ENCODE results near the gene LZIC. TPM values are rescaled to one million over a fixed set of nuclear protein-coding genes. Genes with fewer than 3 reads are reported as not detected.
A peak's percentile ranks its signal among the peaks of the same experiment; 100 is the strongest.

LZIC gene
- total and polyA plus RNA-seq, 2 of the 13 experiments (the other 11 are each of a cell fraction or from before 2014, with no cell fraction given): 25.2 to 71.8 TPM

DNA sequence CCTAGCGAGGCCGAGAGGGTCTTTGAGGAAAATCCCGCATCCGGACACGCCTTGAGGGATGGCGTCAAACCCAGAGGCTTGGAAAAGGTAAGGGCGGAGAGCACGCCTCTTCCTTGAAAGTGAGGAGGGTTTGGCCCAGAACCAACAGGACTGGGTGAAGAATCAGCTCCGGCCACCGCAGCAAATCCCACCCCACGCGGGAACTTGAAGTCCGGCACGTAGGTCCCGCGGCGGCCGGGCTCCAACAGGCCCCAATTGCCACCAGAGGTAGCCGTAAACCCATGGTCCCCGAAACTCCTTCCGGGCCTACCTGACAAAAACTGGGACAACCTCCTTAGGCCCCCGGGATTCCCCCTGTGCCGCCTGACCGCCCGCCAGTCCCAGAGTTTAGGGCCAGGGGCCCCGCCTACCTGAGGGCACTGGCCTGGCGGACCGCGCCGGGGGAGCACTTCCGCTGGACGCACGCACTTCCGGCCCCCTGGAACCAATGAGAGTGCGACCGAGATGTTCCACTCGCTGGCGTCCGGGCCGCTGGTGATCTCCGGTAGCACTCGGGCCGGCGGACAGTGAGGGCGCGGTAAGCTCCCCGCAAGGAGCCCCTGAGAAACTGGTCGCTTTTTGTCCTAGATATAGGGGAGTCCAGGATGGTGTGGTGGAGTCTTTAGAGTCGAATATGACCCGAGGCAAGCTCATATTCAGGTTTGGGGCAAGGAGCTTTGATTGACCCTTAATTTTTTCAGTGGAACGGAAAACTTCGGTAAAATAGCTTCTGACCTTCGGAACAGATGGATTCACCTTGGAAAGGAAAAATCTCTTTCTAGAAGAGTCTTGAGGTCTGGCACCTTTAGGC is at the start of gene LZIC, which contains the start of gene NMNAT1 (continued):
- TF ChIP-seq, protein P1, sequence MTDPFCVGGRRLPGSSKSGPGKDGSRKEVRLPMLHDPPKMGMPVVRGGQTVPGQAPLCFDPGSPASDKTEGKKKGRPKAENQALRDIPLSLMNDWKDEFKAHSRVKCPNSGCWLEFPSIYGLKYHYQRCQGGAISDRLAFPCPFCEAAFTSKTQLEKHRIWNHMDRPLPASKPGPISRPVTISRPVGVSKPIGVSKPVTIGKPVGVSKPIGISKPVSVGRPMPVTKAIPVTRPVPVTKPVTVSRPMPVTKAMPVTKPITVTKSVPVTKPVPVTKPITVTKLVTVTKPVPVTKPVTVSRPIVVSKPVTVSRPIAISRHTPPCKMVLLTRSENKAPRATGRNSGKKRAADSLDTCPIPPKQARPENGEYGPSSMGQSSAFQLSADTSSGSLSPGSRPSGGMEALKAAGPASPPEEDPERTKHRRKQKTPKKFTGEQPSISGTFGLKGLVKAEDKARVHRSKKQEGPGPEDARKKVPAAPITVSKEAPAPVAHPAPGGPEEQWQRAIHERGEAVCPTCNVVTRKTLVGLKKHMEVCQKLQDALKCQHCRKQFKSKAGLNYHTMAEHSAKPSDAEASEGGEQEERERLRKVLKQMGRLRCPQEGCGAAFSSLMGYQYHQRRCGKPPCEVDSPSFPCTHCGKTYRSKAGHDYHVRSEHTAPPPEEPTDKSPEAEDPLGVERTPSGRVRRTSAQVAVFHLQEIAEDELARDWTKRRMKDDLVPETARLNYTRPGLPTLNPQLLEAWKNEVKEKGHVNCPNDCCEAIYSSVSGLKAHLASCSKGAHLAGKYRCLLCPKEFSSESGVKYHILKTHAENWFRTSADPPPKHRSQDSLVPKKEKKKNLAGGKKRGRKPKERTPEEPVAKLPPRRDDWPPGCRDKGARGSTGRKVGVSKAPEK (CRISPR knock-in tag; IDR thresholded peaks at IDR 0.05; ENCODE audit: borderline replicate concordance): peak; percentile 41; the same call in 1 of the 2 replicates
- TF ChIP-seq ZBTB38 (CRISPR knock-in tag; IDR thresholded peaks at IDR 0.05): peak; percentile 90
- TF ChIP-seq HIC2 (CRISPR knock-in tag; IDR thresholded peaks at IDR 0.05; ENCODE audit: low read depth): no peak
- peak; percentile 56; the same call in 1 of the 2 replicates for TF ChIP-seq ZFP90 (CRISPR knock-in tag; IDR thresholded peaks at IDR 0.05; ENCODE audit: borderline replicate concordance)
- TF ChIP-seq NR2F6 (IDR thresholded peaks at IDR 0.05): no peak
- peak; percentile 66; the same call in 1 of the 2 replicates for TF ChIP-seq NR2F6 (CRISPR knock-in tag; IDR thresholded peaks at IDR 0.05)
- no peak for TF ChIP-seq TEAD2 (CRISPR knock-in tag; IDR thresholded peaks at IDR 0.05)
- no peak for TF ChIP-seq ATAD3A (CRISPR knock-in tag; IDR thresholded peaks at IDR 0.05)
- TF ChIP-seq ZSCAN25 (CRISPR knock-in tag; IDR thresholded peaks at IDR 0.05): peak; percentile 45
- TF ChIP-seq MAF1 (CRISPR knock-in tag; IDR thresholded peaks at IDR 0.05; ENCODE audit: borderline replicate concordance): no peak
- TF ChIP-seq KDM1A (CRISPR knock-in tag; IDR thresholded peaks at IDR 0.05): no peak; the same call in 1 of the 2 replicates
- TF ChIP-seq ZNF274 (CRISPR knock-in tag; IDR thresholded peaks at IDR 0.05): no peak
- TF ChIP-seq GATAD2A (CRISPR knock-in tag; IDR thresholded peaks at IDR 0.05): peak; percentile 71
- peak; percentile 98 for TF ChIP-seq ZFX (CRISPR knock-in tag; IDR thresholded peaks at IDR 0.05; ENCODE audit: low read depth)
- TF ChIP-seq PRDM15 (CRISPR knock-in tag; IDR thresholded peaks at IDR 0.05): no peak
- peak; percentile 89 for TF ChIP-seq KDM3A (CRISPR knock-in tag; IDR thresholded peaks at IDR 0.05; ENCODE audit: low read depth)
- TF ChIP-seq PITX1 (CRISPR knock-in tag; IDR thresholded peaks at IDR 0.05): peak; percentile 81
- TF ChIP-seq SIX1 (CRISPR knock-in tag; IDR thresholded peaks at IDR 0.05; ENCODE audit: borderline replicate concordance): no peak; the same call in 1 of the 2 replicates
- TF ChIP-seq ZNF329 (CRISPR knock-in tag; IDR thresholded peaks at IDR 0.05; ENCODE audit: low read depth): no peak
